Smooth muscle cell (in vitro differentiated cells): ENCODE results near the gene DPF3. TPM values are rescaled to one million over a fixed set of nuclear protein-coding genes. Genes with fewer than 3 reads are reported as not detected.

Experiments
- DNase-seq: peaks from one replicate; lab custom pipeline; 2025; ENCODE audit not compliant: unreplicated experiment; lab: John Stamatoyannopoulos, UW
- H2AFZ ChIP-seq: fragments of 200-600 bp; sonication (generic); 2 replicates; pipeline ENCODE4 v1.6.0; 2016; ENCODE audit warnings: antibody characterized with exemption, low read depth, mild to moderate bottlenecking
- H3F3A ChIP-seq: fragments of 200-600 bp; sonication (generic); 2 replicates; pipeline ENCODE4 v1.6.0; 2017; ENCODE audit warnings: antibody characterized with exemption, low read depth
- H3K27ac ChIP-seq: fragments of 200-600 bp; sonication (generic); 2 replicates; pipeline ENCODE4 v1.5.1; 2016; ENCODE audit warnings: low read depth, mild to moderate bottlenecking
- H3K27me3 ChIP-seq: fragments of 200-600 bp; sonication (generic); 2 replicates; pipeline ENCODE4 v1.6.1; 2016; ENCODE audit warnings: low read depth, mild to moderate bottlenecking
- H3K36me3 ChIP-seq: fragments of 200-600 bp; sonication (generic); 2 replicates; pipeline ENCODE4 v1.5.1; 2016; ENCODE audit warnings: low read depth
- H3K4me1 ChIP-seq: fragments of 200-600 bp; sonication (generic); 2 replicates; pipeline ENCODE4 v1.5.1; 2016; ENCODE audit warnings: low read depth
- H3K4me2 ChIP-seq: fragments of 200-600 bp; sonication (generic); 2 replicates; pipeline ENCODE4 v1.6.0; 2016; ENCODE audit warnings: mild to moderate bottlenecking
- H3K4me3 ChIP-seq: fragments of 200-600 bp; sonication (generic); 2 replicates; pipeline ENCODE4 v1.5.1; 2016; ENCODE audit warnings: mild to moderate bottlenecking
- H3K79me2 ChIP-seq: fragments of 200-600 bp; sonication (generic); 2 replicates; pipeline ENCODE4 v1.6.0; 2016; ENCODE audit warnings: low read depth, mild to moderate bottlenecking
- H3K9ac ChIP-seq: fragments of 200-600 bp; sonication (generic); 2 replicates; pipeline ENCODE4 v1.6.0; 2016; ENCODE audit warnings: low read depth
- H3K9me3 ChIP-seq: fragments of 200-600 bp; sonication (generic); replicated peaks from 2 replicates; pipeline ENCODE4 v1.5.1; 2016; ENCODE audit warnings: low read depth
- H4K20me1 ChIP-seq: fragments of 200-600 bp; sonication (generic); 2 replicates; pipeline ENCODE4 v1.6.0; 2016; ENCODE audit warnings: low read depth
- CTCF ChIP-seq: fragments of 200-600 bp; sonication (generic); IDR thresholded peaks from 2 replicates; pipeline ENCODE4 v1.5.1; 2017; ENCODE audit warnings: borderline replicate concordance, mild to moderate bottlenecking, antibody characterized with exemption; ENCODE audit not compliant: insufficient read depth, poor library complexity, severe bottlenecking
- WGBS: methylation state at CpG from one replicate; pipeline ENCODE4 v1.1.7; 2016; ENCODE audit warnings: low lambda C conversion rate; 5-methylcytosine and 5-hydroxymethylcytosine counted together
- polyA plus RNA-seq: library from polyadenylated mRNA; unstranded; fragments of >200 nt; fragmentation: Nextera tagmentation; extraction: Ambion mirVana; gene quantifications from 2 replicates; pipeline ENCODE4 v1.2.1, GENCODE V29; 2016
- total RNA-seq: library from RNA; depleted of rRNA; stranded (reverse); fragments of >200 nt; gene quantifications from 2 replicates; pipeline ENCODE4 v1.2.3, GENCODE V29; 2014

DPF3 gene
- total and polyA plus RNA-seq, 2 experiments from 2014 or later = 4.9 to 12.6 TPM

- H3K27ac ChIP-seq = no peak overlapping the region
- H2AFZ ChIP-seq = no peak overlapping the region
- H4K20me1 ChIP-seq = no peaks in the 10 kb centered on the region
- H3K4me2 ChIP-seq = no peak overlapping the region
- WGBS = 64% methylated on average over 3 of the region's 3 CpGs
- no peaks in the 10 kb centered on the region for H3K36me3 ChIP-seq
- H3K4me3 ChIP-seq = no peak overlapping the region
- H3K4me1 ChIP-seq = peaks cover 6% of the 10 kb centered on the region
- no peak for TF ChIP-seq CTCF
- H3K9me3 ChIP-seq = no peaks in the 10 kb centered on the region
- no peak overlapping the region for H3K9ac ChIP-seq
- H3K79me2 ChIP-seq = no peaks in the 10 kb centered on the region
- no peaks in the 10 kb centered on the region for H3F3A ChIP-seq
- H3K27me3 ChIP-seq = no peaks in the 10 kb centered on the region
- no peak for DNase-seq
Measured at GRCh38 chr14:72692696-72693095, 201.2 kb downstream of the DPF3 start.

- no peak overlapping the region for H2AFZ ChIP-seq
- H3K27me3 ChIP-seq = no peaks in the 10 kb centered on the region
- TF ChIP-seq CTCF = no peak
- no peaks in the 10 kb centered on the region for H3K36me3 ChIP-seq
- H3K9ac ChIP-seq = no peak overlapping the region
- no peak overlapping the region for H3K27ac ChIP-seq
- H3K4me2 ChIP-seq = no peak overlapping the region
- peaks cover 6% of the 10 kb centered on the region for H3K4me1 ChIP-seq
- no peak overlapping the region for H3K4me3 ChIP-seq
- no peaks in the 10 kb centered on the region for H3K79me2 ChIP-seq
- H4K20me1 ChIP-seq = no peaks in the 10 kb centered on the region
- H3K9me3 ChIP-seq = no peaks in the 10 kb centered on the region
- 94% methylated on average over 14 of the region's 14 CpGs for WGBS
- DNase-seq = no peak
- no peaks in the 10 kb centered on the region for H3F3A ChIP-seq
Measured at GRCh38 chr14:72690324-72690723, 203.6 kb downstream of the DPF3 start.

- H3K4me3 ChIP-seq = no peak overlapping the region
- no peaks in the 10 kb centered on the region for H3F3A ChIP-seq
- H3K27ac ChIP-seq = no peak overlapping the region
- 82% methylated on average over 15 of the region's 15 CpGs for WGBS
- H3K9ac ChIP-seq = no peak overlapping the region
- H2AFZ ChIP-seq = no peak overlapping the region
- peaks cover 6% of the 10 kb centered on the region for H3K4me1 ChIP-seq
- H3K9me3 ChIP-seq = no peaks in the 10 kb centered on the region
- DNase-seq = no peak
- TF ChIP-seq CTCF = no peak
- H3K4me2 ChIP-seq = no peak overlapping the region
- no peaks in the 10 kb centered on the region for H3K79me2 ChIP-seq
- no peaks in the 10 kb centered on the region for H4K20me1 ChIP-seq
- no peaks in the 10 kb centered on the region for H3K36me3 ChIP-seq
- H3K27me3 ChIP-seq = no peaks in the 10 kb centered on the region
Measured at GRCh38 chr14:72688990-72689671, 204.8 kb downstream of the DPF3 start.

GRCh38 chr14:72686832-72687231 is 207.1 kb downstream of the DPF3 start:
- no peak overlapping the region for H3K27ac ChIP-seq
- no peak for TF ChIP-seq CTCF
- WGBS = 68% methylated on average over 2 of the region's 2 CpGs
- peaks cover 6% of the 10 kb centered on the region for H3K4me1 ChIP-seq
- DNase-seq = no peak
- H3F3A ChIP-seq = no peaks in the 10 kb centered on the region
- H3K4me3 ChIP-seq = no peak overlapping the region
- no peaks in the 10 kb centered on the region for H3K79me2 ChIP-seq
- no peaks in the 10 kb centered on the region for H3K27me3 ChIP-seq
- H3K4me2 ChIP-seq = no peak overlapping the region
- no peaks in the 10 kb centered on the region for H3K9me3 ChIP-seq
- H4K20me1 ChIP-seq = no peaks in the 10 kb centered on the region
- H2AFZ ChIP-seq = no peak overlapping the region
- H3K36me3 ChIP-seq = no peaks in the 10 kb centered on the region
- no peak overlapping the region for H3K9ac ChIP-seq
